22Rv1 (cell line): Measurements from ENCODE around the gene GALNTL6.

Experiments used
- CTCF ChIP-seq: fragments of 450-650 bp; IDR thresholded peaks from 2 replicates; pipeline ENCODE4 v1.5.1; 2017; ENCODE audit warnings: mild to moderate bottlenecking
- ZFX ChIP-seq: fragments of 450-650 bp; IDR thresholded peaks from 2 replicates; pipeline ENCODE4 v1.6.1; 2017; ENCODE audit warnings: antibody characterized with exemption, borderline replicate concordance

GRCh38 chr4:172793565-172794306 lies 980.5 kb downstream of the GALNTL6 start:
- TF ChIP-seq CTCF (no peak), ZFX (no peak)
